ENCODE data around the gene ZBTB40.

The ZBTB40 gene

DNA sequence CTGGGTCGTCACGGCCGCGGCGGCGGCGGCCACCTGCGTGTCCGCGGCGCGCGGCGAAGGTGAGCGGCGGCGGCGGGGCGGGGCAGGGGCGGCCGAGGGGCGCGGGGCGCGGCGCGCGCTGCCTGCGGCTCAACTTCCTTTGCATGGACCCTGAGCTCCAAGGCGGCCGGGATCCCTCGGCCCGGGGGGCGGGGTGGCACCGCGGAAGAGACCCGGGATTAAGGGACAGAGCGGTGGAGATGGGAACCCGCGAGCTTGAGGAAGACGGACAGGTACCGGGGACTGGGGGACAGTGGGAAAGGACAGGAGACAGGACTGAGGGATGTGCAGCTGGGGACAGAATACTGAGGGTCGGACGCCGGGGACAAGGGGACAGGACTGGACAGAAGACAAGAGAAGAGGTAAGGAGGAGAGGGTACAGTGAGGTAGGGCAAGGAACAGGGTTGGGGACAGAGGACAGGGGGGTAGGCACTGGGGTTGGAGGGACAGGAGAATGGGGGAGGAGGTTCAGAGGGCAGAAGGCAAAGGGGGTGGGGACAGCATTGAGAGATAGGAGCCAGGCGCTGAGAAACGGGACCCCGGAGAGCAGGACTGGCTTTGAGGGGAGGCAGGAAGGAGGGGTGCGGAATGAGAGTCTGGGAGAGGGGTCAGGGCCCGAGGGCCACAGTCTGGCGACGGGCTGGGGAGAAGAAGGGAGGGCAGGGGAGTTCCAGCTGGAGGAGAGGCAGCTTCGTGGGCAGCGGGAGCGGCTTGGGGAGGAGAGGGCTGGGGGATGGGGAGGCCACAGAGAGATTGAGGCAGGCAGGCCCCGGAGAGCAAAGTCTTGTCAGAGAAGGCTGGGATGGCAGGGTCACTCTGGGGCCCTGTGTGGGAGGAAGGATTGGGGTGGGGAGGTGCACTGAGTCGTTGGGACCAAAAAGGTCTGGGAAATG lies 112.3 kb downstream of the ZBTB40 start:
- no peak for DNase-seq

DNA sequence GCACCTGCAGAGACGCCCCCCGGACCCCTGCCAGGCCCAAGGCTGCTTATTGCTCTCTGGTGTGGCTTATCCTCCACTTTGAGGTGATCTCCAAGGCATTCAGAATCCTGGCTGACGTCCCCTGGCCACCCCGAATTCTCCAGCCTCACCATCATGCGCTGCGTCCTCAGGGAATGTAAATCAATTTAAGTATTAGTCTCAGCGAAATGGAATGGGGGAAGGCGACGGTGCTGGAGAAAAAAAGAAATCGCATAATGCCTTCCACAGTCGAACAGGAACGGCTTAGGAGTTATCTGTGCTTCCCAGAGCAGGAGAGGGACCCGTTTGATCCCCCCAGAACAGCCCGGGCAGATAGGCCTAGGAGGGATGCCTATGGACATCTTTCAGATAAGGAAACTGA lies 114.5 kb downstream of the ZBTB40 start:
- DNase-seq, result no peak

DNA sequence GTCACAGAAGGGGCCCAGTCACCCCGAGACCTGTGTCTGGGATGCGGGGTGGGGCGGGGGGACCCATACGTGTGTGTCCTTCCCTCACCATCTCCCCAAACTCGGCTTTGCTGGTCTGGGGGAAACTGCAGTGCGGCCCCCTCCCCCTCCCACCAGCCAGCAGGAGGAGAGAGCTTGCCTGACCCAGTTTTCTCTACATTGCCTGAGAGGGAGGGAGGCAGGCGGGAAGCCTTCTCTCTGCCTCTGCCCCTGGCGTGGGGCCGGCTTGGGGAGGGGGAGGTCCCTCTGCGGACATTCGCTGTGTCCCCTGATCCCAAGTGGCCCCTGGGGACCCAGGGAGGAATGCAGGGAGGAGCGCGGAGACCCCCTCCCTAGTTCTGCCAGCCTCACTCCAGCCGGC lies 115.5 kb downstream of the ZBTB40 start:
- no peak for DNase-seq

DNA sequence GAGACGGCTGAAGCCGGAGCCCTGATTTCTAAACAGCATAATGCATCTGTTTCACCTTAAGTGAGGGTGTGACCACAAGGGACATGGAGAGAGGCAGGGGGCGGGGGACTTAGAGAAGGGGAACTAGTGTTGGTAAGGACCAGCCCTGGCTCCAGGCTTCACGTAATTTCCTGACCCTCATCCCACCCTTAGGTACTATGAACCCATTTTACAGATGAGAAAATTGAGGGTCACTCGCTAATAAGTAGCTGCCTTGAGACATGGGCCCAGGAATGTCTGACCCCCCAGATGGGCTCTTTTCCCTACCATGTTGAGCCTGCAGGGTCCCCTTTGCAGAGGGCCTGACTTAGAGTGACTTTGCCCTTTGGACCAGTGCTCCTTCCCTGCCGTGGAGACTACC lies 116.3 kb downstream of the ZBTB40 start:
- no peak for DNase-seq

DNA sequence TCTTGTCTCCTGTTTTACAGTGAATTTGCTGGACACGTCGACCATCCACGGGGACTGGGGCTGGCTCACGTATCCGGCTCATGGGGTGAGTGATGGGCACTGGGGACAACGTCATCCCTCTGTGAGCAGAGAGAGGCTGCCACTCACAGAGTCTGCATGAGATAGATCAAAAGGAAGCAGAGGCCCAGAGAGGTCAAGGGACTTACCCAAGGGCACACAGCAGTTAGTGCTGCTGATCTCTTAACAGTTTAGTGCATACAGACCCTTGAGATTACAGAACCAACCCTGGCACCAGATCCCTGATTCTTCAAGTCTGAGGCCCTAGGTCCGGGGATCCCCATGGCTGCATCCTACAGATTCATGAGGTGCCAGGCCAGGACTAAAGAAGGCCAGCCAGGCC lies 117.6 kb downstream of the ZBTB40 start:
- no peak for DNase-seq

DNA sequence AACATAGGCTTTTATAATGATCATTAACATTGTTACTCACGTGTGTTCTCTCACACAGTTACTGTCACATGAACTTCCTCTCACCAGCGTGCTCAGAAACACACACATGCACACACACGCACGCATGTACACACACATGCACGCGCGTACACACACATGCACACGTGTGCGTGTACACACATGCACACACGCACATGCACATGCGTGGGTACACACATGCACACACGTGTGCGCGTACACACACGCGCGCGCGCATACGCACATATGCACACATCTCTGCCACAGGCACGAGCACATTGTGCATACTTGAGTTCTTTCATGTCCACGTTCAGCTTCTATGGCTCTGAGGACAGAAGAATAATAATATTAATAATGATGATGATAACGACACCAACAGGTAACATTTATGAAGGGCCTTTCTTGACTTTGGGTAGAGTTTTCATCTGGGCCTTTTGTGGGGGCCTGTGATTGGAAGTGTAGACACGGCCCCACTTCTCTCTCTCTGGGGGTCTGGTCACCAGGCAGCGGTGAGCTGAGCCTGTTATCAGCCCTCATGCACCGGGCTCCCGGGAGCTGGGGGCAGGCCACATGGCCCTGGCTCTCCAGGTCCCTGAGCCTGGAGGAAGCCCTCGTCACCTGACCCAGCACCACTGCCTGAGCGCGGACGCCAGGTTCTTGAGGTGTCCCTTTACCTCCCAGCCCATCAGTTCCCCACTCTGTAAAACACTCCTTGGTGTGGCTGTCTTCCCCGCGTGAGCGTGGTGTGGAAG lies 118.7 kb downstream of the ZBTB40 start:
- DNase-seq, result no peak

DNA sequence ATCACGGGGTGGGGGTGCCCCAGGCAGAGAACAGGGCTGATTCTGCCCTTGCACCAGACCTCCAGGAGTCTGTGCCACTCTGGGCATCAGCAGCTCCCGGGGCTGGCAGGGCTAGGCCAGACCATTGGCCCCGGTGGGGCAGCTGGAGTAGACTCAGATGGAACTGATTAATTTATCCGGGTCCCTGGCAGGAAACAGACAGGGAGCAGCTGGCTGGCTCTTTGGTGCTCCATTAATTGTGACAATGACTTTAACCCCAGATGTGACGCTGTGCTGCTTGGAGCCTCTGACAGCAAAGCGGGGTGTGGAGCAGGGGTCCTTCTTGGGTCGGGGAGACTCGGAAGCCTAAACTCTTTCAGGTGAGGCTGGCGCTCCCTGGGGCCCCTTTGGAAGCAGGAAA lies 121.2 kb downstream of the ZBTB40 start:
- DNase-seq, result no peak

DNA sequence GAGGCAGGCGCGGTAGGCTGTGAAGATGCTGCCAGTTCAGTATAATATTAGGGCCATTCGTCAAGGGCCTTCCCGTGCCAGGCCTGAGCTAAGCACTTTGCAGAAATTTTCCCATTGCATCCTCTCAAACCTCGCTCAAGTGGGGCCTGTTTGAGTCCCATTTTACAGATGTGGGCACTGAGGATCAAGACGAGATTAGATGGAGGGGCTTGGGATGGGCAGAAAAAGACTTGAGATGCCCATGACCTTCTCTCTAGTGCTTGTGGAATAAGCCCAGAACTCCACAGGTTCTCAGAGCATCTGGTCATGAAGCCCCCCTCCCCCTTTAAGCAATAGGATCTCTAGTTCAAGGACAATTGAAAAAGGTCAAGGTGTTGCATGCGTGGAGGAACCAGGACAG lies 121.6 kb downstream of the ZBTB40 start:
- DNase-seq, result no peak

DNA sequence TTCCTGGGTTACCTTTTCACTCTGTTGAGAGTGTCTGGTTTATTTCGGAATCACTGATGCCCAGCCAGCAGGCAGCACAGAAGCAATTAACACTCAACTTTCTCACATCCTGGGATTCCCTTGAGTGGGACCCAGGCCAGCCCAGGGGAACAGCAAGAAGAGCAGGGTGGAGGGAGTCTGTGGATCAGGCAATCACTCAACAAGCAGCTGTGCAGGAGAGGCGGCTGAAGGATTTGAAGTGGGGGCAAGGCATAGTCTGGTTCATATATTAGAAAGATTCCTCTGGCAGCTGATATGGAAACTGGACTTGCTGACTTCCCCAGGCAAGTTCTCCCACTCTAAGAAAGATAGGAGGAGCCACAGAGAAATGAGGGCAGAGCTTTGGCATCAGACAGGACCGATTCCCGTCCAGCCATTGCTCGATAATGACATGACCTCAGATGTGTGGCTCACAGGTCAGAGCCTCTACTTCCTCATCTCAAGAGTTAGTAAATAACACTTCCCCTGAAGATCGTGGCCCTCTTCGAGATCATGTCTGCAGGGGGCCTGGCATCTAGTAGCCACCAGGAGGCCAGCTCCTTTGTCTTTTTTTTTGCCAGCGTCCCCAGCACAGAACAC lies 124.0 kb downstream of the ZBTB40 start:
- no peak for DNase-seq

DNA sequence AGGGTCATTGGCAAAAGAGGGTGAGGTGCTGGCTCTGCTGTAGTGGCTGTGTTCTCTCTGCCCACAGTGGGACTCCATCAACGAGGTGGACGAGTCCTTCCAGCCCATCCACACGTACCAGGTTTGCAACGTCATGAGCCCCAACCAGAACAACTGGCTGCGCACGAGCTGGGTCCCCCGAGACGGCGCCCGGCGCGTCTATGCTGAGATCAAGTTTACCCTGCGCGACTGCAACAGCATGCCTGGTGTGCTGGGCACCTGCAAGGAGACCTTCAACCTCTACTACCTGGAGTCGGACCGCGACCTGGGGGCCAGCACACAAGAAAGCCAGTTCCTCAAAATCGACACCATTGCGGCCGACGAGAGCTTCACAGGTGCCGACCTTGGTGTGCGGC lies 124.5 kb downstream of the ZBTB40 start:
- DNase-seq, result no peak

DNA sequence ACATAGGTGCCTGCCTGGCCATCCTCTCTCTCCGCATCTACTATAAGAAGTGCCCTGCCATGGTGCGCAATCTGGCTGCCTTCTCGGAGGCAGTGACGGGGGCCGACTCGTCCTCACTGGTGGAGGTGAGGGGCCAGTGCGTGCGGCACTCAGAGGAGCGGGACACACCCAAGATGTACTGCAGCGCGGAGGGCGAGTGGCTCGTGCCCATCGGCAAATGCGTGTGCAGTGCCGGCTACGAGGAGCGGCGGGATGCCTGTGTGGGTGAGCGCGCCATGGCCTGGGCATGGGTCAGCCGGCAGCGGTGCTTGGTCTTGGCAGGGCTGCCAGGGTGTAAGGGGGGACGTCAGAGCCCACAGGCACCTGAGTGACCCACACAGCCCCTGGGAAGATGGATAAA lies 125.0 kb downstream of the ZBTB40 start:
- no peak for DNase-seq

DNA sequence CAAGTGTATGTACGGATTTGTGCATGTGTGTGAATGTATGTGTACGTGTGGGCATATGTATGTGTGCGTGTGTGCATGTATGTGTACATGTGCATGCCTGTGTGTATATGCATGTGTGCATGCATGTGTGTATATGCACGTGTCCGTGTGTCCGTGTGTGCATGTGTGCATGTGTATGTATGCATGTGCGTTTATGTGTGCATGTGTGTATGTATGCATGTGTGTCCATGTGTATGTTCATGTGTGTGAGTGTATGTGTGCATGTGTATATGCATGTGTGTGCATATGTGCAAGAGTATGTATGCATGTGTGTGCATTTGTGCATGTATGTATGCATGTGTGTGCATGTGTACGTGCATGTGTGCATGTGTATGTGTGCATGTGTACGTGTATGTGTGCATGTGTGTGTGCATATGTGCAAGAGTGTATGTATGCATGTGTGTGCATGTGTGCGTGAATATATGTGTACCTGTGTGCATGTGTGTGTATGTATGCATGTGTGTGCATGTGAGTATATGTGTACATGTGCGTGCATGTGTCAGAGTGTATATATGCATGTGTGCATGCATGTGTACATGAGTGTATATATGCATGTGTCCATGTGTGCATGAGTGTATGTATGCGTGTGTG lies 127.2 kb downstream of the ZBTB40 start:
- no peak for DNase-seq

DNA sequence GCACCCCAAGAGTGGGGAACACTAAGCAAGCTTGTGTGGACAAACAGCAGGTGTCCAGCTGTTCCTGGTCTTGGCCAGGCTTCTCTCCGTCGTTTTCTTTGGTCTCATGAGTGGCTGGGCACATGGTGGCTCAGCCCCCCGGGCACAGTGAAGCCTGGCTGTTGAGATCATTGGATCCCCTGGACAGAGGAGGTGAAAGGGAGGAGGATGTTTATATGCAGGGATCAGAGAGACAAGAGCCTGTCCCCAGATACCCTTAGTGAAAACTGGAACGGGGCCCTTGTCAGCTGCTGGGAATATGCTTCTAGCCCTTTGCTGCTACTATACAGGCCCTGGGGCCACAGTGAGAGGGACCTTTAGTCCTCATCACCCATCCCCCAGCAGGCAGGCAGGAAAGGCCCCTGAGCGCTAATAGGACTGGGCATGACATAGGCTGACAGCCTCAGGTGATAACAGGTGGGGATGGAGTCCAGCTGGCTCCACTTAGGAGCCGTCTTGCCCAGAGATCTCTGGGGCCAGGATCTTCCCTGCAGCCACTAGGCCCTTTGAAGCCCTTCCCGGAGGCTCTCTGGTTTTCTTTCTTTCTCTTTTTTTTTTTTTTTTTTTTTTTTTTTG lies 128.0 kb downstream of the ZBTB40 start:
- DNase-seq, result no peak

Measured in activated CD4-positive, alpha-beta T cell treated with anti-CD3 and anti-CD28 coated beads for 48 hours (primary cell).